Activated CD4-positive, alpha-beta T cell treated with anti-CD3 and anti-CD28 coated beads, Interleukin-2, Interleukin-6, amounts not matched to agents 100 ng/mL and 50 ng/mL, durations not matched to agents 16 hours and 8 hours (primary cell): ENCODE data around the gene ADCY2.

ENCODE experiments used
- DNase-seq: peaks from one replicate; pipeline ENCODE4 v3.0.0-alpha.2; 2020

ADCY2 gene

DNA sequence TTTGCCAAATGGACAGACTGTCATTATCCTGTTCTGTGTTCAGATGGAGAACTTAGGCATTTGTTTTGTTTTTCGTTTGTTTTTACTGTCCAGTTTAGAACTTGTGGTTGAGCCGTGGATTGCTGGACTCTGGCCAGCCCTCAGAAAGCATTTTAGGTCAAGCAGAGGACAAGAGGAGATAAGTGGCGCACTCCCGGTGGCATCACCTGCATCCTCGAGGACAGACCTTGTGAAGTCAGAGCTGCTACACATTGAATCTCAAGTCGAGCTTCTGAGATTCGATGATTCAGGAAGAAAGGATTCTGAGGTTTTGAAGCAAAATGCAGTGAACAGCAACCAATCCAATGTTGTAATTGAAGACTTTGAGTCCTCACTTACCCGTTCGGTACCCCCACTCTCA, 481.9 kb downstream of the ADCY2 start:
- DNase-seq: peak; percentile 16

- DNase-seq: peak; percentile 79
Observed at GRCh38 chr5:7878381-7878873, 482.5 kb downstream of the ADCY2 start.
